ENCODE results near the gene SLIT1.
"Not testable (repeated sequence)": the region's sequence is repeated elsewhere in the genome, so short reads cannot be mapped to it uniquely, and the experiment has no call there.

Gene SLIT1

DNA sequence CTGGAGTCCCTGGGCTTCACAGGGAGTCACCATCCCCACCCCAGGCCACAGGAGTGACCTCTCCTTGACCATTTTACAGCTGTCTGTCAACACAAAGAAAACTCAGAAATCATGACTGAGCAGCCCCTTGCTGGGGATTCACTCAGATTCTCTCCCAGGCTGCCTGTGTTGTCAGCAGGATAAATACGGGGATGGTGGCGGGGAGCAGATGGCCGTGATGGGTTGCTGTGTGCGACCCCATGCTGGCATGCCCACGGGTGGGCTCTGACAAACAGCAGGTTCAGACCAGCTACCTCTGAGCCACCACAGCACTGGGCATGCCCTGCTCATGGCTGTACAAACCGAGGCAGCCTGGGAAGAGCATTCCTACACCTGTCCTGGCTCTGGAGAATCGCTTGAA is 136.1 kb downstream of the SLIT1 start:
- no peak overlapping the region for H3K4me3 ChIP-seq (ENCODE audit: low read depth, low read length)

DNA sequence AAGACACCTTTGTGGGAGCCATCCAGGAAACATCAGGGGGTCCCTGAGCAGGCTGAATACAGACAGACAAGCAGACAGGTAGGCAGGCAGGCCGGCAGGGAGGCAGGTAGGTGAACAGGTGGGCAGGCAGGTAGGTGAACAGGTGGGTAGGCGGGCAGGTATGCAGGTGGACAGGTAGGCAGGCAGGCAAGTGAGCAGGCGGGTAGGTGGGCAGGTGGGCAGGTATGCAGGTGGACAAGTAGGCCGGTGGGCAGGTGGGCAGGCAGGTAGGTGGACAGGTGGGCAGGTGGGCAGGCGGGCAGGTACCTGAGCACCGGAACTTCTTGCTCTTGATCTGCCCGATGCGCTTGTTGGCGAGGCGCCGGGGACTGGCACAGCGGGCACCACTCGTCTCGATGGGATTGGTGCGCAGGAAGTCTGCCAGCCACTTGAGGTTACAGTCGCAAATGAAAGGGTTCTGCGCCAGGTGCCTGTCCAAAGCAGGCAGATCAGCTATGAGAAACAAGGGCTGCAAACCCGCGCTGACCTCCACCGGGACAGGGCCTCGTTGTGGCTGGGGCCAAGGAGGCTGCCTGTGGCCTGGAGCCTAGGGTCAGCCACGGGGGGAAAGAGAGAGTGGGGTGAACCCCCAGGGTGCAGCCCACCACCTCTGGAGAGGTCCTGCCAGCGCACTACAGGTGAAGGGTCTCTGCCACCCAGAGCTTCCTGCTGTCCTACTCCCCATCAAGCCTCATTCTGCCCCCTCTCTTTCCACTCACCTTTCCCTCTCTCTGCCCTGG is 136.9 kb downstream of the SLIT1 start:
- no peak overlapping the region for H3K4me3 ChIP-seq (ENCODE audit: low read depth, low read length)

DNA sequence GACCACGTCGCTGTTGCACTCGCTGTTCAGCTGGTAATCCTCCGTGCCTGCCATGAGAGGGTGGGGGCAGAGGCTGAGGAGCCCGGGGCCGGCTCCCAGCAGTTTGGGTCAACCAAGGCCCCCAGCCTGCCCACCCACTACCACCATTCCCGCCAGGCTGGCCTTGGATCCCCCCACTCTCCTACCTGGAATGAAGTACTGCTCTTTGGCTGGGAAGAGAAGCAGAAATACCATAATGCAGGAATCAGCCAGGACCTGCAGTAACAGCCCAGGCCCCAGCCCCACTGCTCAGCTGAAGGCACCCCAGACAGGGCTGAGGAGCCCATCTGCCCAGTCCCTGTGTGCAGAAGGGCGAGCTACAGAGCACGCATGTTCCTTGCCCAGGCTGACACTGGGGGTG is 138.0 kb downstream of the SLIT1 start:
- H3K4me3 ChIP-seq (ENCODE audit: low read depth, low read length), result no peak overlapping the region

DNA sequence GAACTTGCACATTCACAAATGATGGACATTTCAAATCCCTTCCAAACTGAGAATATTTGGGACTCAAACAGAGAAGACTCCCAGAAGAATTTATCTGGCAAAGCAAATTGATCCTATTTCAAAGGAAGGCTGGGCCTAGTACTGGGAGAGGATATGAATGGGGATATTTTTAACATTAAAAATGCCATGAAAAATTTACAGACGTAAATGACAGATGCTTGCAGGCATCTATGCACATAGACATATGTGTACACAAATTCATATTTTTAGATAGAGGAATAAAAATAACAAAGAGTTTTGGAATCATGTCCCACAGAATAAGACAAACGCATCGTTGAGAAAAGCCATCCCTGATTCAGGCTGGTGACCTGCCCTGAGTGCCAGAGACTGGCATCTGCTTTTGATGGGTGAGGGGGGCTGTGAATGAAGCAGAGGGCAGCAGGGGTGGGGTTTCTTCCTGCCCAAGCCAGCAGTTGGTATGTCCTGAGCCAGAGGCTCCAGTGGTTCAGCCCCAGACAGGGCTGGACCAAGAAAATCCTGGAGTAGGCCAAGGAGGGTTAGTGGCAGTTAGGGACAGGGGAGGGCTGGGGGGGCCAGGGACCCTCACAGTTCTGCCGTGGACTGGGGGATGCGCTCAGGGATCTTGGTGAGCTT is 138.5 kb downstream of the SLIT1 start:
- H3K4me3 ChIP-seq (ENCODE audit: low read depth, low read length), result no peak overlapping the region

DNA sequence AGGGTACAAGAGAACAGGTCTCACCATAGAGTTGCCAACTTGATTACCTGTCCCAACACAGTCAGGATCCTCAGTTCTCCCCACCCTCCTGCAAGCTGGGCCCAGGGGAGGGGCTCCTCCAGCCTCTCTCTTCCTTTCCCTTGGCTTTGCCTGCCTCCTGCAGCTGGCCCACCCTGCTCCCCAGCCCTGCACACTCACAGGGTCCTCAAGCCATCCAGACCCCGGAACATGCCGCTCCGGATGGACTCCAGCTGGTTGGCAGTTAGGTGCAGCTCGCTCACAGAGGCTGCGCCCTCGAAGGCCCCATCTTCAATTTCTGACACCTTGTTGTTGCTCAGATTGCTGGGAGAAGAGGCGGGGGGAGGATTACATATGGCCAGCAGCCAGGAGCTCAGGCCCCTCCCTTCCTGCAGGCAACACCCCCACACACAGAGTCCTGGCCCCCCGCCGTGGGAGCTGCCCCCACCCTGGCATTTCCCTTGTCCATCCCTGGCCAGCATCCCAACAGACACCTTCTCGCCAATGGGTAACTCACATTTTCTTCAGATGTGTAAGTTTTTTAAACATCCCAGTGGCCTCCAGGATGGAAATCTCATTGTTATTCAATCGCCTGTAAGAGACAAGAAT is 139.2 kb downstream of the SLIT1 start:
- H3K4me3 ChIP-seq (ENCODE audit: low read depth, low read length), result no peak overlapping the region

DNA sequence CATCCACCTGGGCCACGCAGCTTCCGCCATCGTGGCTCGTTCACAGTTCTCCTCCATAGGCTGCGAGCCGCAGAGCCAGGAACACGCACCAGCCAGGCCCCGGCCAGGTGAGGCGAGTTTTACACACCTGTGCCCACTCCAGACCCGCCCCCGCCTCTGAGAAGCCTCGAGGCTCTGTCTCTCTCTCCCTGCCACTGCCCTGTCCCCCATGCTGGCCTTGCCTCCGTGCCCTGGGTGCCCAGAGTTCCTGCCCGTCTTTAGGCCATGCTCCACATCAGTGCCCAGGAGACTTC is 142.2 kb downstream of the SLIT1 start:
- H3K4me3 ChIP-seq (ENCODE audit: low read depth, low read length), result no peak overlapping the region

DNA sequence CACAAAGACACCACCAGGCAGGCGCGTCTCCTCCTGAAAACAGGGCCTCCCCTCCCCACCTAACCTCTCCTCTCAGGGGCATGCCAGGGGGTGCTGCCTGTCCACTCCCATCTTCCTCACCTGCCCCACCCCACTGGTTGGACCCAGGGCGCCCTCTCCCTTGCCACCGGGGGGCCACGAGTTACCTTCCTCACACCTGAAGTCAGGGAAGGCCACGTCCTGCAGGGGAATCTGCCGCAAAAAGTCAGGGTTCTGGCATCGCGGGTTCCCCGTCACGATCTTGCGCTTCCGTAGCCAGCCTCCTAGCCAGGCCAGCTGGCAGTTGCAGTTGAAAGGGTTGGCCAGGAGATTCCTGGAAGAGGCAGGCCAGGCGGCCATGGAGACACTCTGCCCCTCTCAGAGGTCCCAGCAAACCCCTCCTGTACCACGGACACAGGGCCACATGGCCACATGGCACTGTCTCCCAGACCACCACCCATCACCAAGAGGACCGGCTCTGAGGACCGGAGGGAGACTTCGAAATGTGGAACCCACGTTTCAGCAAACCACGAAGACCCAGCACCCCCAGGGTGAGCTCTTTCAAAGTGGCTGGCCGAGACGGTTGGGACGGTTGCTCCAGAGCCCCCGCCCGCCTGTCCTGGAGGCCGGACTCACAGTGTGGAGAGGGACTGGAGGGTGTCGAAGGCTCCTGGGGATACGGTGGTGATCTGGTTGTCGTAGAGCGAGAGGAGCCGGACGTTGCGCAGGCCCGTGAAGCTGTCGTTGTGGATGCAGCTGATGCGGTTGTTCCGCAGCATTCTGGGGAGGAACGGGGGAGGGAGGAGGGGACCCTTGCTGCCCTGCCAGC is 142.8 kb downstream of the SLIT1 start:
- H3K4me3 ChIP-seq (ENCODE audit: low read depth, low read length), result no peak overlapping the region

DNA sequence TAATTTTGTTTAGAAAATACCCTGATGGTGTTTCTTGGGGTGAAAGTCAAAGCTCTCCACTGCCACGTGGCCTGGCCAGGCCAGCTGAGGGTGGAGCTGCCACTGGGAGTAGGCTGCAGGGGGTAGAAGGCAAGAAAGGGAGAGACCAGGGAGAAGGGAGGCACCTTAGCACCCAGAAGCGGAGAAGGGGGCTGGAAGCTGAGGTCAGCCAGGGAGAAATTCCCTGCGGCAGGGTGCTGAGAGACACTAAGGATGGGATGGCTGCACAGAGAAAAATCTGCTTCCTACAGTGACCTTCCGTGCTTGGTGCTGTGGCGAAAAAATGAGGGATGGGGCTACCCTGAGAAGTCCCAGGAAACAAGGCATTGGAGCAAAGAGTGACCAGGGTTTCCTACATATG is 143.7 kb downstream of the SLIT1 start:
- H3K4me3 ChIP-seq (ENCODE audit: low read depth, low read length), result no peak overlapping the region

DNA sequence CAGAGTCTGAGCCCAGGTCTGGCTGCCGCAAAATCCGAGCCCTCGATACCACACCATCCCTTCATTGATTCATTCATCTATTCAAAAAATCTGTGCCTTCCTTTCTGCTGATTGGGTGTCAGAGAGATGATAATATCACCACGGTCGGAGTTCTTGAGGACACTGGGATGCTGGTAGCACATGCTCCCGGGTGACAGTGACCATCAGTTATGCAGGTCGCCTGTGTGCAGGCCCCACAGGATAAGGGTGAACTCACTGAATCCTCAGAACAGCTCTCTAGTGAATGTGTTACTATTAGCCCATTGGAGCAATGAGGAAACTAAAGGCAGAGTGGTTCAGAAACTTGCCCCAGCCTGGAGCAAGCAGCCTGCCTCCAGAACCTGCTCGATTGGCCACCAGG is 145.1 kb downstream of the SLIT1 start:
- H3K4me3 ChIP-seq (ENCODE audit: low read depth, low read length), result no peak overlapping the region

DNA sequence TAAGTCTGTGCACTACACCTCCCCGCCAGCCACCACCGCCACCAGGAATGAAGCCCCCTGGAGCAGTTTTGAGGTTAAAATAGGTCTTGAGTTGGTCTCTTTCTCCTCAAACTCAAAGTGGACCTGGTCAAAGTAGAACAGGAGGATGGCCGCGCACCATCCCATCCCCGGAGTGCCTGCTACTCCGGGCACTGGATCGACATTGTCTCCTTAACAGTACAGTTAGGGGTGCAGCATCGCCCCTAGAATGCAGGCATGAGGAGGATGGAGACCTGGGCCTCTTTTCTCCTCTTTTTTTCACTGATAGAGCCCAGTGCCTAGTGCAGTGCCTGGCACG is 145.5 kb downstream of the SLIT1 start:
- H3K4me3 ChIP-seq (ENCODE audit: low read depth, low read length), result no peak overlapping the region

DNA sequence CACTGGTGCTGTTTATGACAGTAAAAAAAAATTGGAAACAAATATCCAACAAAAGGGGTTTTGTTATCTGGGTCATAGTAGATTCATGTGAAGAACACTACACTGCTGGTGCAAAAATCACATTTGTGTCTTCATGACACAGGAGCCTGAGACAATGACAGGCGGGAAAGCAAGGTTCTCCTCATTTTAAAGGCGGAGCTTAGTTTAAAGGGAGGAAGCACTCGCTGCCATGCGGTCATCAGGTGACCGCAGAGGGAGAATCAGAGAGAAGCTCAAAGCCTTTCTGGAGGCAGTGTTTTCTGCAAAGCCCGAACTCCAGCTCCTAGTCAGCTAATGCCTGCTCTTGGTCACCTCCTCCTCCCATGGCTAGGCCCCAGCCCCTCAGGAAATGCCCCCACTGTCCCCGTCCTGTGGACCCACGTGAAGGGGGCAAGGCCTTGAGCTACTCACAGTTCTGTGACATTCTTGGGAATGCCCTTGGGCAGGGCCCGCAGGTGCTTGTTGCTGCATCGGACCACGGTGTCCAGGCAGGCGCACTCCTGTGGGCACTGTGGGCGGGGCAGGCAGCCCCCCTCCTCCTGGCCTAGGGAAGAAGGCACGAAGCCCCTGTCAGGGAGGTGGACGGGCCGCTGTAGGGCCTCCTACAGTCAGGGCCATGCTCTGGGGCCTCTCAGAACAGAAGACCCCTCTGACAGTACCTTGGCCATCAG is 146.1 kb downstream of the SLIT1 start:
- no peak overlapping the region for H3K4me3 ChIP-seq (ENCODE audit: low read depth, low read length)

DNA sequence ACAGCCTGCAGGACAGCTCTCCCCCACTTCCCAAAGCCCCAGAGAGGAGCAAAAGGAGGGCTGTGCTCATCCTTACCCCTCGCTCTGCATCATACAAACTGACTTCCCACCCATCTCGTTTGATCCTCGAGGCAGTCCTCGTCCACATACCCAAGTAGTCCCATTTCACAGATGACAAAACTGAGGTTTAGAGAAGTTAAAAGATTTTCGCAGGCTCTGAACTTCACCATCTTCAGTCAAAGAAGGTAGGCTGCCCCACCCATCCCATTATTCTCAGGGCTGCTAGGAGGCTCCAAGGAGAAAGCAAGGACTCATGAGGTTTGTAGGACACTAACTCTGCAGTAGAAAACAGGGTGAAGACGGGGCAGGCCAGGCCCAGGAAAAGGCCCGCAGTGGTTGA is 147.1 kb downstream of the SLIT1 start:
- no peak overlapping the region for H3K4me3 ChIP-seq (ENCODE audit: low read depth, low read length)

DNA sequence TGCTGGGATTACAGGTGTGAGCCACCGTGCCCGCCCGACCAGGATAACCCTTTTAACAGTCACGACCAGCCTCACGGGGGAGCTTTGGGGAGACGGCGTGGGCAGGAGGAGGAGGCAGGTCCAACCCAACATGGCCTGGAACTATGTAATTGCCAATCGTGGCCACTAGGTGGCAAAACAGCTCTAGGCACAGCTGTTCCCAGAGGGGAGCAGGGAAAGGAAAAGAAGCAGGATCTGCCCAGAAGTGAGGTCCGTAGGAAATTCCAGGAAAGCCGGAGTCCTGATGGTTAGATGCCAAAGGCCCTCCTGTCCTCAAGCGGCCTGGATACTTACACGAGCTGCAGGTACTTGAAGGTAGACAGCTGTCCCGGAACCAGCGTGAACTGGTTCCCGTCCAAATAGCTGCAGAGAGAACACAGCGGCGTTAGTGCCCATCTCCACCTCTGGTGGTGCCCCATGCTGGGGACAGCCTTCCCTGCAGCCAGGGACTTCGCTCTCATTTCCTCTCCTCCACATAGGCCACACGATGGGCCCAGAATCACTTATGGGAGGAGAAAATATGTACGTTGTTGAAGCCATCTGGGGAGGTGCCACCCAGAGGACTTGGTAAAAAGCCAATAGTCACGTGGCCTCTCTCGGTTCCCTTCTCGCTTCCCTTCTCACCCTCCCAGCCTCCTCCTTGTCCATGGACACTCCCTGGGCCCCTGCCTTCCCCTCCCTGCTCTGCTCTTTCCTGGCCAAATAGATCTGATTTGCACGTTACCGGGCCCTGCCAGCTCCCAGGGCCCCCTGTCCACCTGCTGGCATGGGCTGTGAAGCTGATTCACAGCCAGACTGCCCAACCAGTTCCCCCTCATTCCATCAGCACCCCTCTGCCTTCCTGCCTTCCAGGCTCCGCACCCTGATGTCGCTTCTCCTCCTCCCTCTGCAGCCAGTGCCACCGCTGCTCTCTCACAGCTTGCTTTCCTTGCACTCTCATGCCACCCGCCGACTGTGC is 148.1 kb downstream of the SLIT1 start:
- no peak overlapping the region for H3K4me3 ChIP-seq (ENCODE audit: low read depth, low read length)

DNA sequence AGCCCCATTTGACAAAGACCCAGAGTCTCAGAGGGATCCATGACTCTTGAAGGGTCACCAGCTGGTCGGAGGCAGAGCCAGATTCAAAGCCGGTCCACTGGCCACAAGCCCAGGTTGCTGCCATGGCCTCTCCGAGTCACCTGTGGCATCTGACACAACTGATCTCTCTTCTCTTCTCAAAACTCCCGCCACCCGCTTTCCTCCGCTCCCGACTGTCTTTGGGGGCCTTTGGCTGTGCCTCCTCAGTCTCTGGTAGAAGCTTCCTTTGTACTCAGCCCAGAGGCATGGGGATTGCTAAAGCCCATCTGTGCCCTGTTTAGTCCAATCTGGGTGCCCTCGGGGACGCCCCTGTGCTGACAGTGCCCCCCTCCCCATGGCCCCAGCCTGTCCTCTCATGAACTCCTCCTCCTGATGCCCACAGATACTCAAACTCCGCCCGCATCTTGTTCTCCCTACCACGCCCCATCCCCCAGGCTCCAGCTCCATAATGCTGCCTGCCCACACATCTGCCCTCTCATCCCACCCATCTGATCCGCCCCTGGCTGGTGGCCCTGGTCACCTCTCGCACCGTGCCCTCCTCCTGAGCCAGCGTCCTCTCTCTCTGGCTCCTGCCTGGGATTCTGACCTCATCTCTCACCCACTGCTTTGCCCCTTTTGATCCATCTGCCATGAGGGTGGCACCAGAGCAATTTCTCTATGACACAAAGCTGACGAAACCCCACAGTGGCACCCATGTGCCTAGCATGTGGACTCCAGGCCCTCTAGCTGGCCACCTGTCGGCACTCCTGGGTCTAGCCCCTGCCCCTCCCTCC is 150.6 kb downstream of the SLIT1 start:
- H3K4me3 ChIP-seq (ENCODE audit: low read depth, low read length), result no peak overlapping the region

DNA sequence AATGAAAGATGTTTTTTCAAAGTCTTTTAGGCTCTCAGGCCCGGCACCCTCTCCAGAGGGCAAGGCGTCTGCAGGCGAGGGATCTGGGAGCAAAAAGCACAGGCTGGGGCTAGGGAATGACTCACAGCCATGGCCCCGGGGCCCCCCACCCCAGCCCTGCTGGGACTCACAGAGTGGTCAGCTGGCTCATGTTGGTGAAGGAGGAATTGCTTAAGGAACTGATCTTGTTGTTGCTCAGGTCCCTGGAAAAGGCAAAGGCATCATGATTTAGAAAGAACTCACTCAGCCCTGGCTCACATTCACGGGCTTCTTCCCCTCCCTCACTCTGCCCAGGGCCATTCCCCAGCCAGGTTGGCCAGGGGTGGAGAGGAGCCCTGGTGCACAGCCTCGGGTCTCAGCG is 151.5 kb downstream of the SLIT1 start:
- no peak overlapping the region for H3K4me3 ChIP-seq (ENCODE audit: low read depth, low read length)

DNA sequence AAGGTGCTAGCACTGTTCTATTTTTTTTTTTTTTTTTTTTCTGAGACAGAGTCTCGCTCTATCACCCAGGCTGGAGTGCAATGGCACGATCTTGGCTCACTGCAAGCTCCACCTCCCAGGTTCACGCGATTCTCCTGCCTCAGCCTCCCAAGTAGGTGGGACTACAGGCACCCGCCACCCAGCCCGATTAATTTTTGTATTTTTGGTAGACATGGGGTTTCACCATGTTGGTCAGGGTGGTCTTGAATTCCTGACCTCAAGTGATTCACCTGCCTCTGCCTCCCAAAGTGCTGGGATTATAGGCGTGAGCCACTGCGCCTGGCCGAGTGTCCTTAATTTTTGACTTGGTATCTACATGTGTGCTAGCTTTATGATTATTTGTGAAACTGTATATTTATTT is 151.9 kb downstream of the SLIT1 start:
- H3K4me3 ChIP-seq (ENCODE audit: low read depth, low read length), result not testable (repeated sequence)

DNA sequence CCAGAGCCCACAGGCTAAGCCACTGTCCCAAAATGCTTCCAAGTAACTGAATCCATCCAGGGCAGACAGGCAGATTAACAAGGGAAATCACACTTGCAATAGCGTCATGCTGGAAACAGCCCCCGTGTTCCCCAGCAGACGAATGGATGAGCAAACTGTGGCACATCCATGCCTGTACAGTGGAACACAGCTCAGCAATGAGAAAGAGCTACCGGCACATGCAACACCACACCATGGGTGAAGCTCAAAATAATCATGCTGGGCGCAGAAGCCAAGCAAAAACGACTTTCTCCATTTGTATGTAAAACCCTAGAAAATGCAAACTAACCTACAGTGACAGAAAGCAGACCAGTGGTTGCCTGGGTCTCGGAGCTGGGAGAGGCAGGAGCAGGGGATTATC is 153.1 kb downstream of the SLIT1 start:
- no peak overlapping the region for H3K4me3 ChIP-seq (ENCODE audit: low read depth, low read length)

DNA sequence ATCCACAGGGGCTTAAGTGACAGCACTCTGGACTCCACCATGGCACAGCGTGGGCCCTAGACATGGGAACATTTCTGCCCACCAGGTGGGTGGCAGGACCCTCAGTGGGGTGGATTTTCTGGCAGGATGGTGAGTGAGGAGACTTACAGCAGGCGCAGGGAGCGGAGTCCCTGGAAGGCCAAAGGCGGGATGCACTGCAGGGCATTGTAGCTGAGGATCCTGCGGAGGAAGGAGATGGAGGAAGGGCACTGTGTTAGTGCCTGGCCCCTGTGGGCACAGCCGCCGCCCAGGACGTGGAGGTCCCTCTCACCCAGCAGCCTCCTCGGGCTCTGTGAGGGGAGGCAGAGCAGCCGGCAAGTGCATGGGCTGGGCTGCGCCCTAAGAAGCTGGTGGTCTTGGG is 154.3 kb downstream of the SLIT1 start:
- no peak overlapping the region for H3K4me3 ChIP-seq (ENCODE audit: low read depth, low read length)

DNA sequence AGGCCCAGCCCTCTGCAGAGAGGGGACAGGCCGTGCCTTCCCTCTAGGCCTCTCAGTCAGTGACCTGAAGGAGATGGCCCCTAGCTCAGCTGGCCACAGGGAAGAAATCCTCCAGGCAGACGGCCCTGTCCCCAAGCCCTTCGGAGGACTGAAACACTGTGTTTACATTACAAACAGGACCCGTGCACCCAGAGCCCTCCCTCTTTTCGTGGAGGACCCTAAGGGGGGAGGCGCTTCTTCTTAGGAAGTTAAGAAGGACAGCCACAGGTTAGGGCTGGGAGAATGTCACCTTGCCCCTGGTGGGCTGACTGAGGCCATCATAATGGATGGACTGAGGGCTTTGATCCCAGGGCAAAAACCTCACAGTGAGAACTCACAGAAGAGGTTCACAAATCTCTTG is 154.9 kb downstream of the SLIT1 start:
- H3K4me3 ChIP-seq (ENCODE audit: low read depth, low read length), result no peak overlapping the region
